Omental fat pad (tissue), 4 donors: ENCODE data around the gene HNRNPH2. TPM values are rescaled to one million over a fixed set of nuclear protein-coding genes. Genes with fewer than 3 reads are reported as not detected.
A peak's percentile ranks its signal among the peaks of the same experiment; 100 is the strongest.

ENCODE experiments used
- ATAC-seq: fragments of 150-250 bp; one replicate; pipeline ENCODE4 v1.9.1; 2016; ENCODE audit warnings: mild to moderate bottlenecking, moderate library complexity; ENCODE audit not compliant: low FRiP score
- DNase-seq: peaks from one replicate; pipeline ENCODE4 v3.0.0-alpha.2; 2019; ENCODE audit warnings: low spot score
- CTCF ChIP-seq, 3 donors: fragments of 450-650 bp; IDR thresholded peaks; one replicate each; pipeline ENCODE4 v1.5.1; 2016 to 2017; ENCODE audit warnings: antibody characterized with exemption in 3 of 3, mild to moderate bottlenecking in 3 of 3, moderate library complexity in 2 of 3
- total RNA-seq, 4 donors: library from RNA; depleted of rRNA; stranded (reverse); fragments of >200 nt; gene quantifications; one replicate each; pipeline ENCODE4 v1.1.0, GENCODE V29; 2016

HNRNPH2 gene
- total RNA-seq, 4 donors from 2014 or later = 49.3 to 60.8 (median 55.1) TPM

GRCh38 chrX:101386542-101386885 is 21.5 kb upstream of the HNRNPH2 start:
- TF ChIP-seq CTCF (IDR thresholded peaks at IDR 0.05) = no peak
- ATAC-seq = no peak
- DNase-seq = no peak

- no peak for ATAC-seq
- DNase-seq = no peak
- no peak for TF ChIP-seq CTCF (IDR thresholded peaks at IDR 0.05)
Measured at GRCh38 chrX:101388604-101389003, 19.4 kb upstream of the HNRNPH2 start.

GRCh38 chrX:101390664-101391525 is 17.1 kb upstream of the HNRNPH2 start, which contains the start of gene RPL36A:
RPL36A (plus strand) TSS chrX:101391011; CDS start chrX:101391044, 33 bp downstream.
- DNase-seq = peak; percentile 55
- ATAC-seq = peak; percentile 95
- TF ChIP-seq CTCF (IDR thresholded peaks at IDR 0.05) = no peak

GRCh38 chrX:101391831-101392230 is 16.2 kb upstream of the HNRNPH2 start:
- no peak for DNase-seq
- ATAC-seq = no peak
- no peak for TF ChIP-seq CTCF (IDR thresholded peaks at IDR 0.05)

- DNase-seq (no peak), ATAC-seq (no peak)
- no peak for TF ChIP-seq CTCF (IDR thresholded peaks at IDR 0.05)
Measured at GRCh38 chrX:101393530-101394305, 14.3 kb upstream of the HNRNPH2 start.

- TF ChIP-seq CTCF (IDR thresholded peaks at IDR 0.05) = no peak
- ATAC-seq (no peak), DNase-seq (no peak)
Measured at GRCh38 chrX:101394372-101394771, 13.7 kb upstream of the HNRNPH2 start.
